Activated CD8-positive, alpha-beta memory T cell treated with anti-CD3 and anti-CD28 coated beads, Interleukin-2, amount 50 U/mL, for 1 hour (primary cell): Measurements from ENCODE around the gene OR6A2.
"Not testable (repeated sequence)": the region's sequence is repeated elsewhere in the genome, so short reads cannot be mapped to it uniquely, and the experiment has no call there.

Experiments
- DNase-seq: peaks from one replicate; pipeline ENCODE4 v3.0.0-alpha.2; 2020; ENCODE audit errors: extremely low read depth

OR6A2 gene

DNA sequence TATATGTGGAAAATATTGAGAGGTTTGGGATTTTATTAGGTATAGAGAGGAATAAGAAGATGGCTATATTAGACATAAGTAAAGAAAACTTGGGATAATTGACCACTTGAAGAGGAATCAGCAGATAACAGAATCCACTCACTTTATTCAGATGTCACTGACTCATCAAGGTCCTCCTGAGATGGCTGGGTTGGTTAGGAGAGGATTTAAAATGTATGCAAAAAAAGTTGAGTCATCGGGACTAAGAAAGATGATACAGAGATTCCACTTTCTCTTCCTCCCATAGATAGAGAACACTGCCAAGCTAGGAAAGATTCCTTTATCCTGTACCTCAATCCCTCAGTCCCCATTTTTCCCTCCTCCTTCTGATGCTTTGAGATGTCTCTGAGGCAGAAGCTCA, at the start of gene OR6A2:
OR6A2 (minus strand) TSS at position 288 of the 400 bp plus-strand sequence. CDS start 3,981 bp downstream, outside the sequence.
- DNase-seq: no peak

DNA sequence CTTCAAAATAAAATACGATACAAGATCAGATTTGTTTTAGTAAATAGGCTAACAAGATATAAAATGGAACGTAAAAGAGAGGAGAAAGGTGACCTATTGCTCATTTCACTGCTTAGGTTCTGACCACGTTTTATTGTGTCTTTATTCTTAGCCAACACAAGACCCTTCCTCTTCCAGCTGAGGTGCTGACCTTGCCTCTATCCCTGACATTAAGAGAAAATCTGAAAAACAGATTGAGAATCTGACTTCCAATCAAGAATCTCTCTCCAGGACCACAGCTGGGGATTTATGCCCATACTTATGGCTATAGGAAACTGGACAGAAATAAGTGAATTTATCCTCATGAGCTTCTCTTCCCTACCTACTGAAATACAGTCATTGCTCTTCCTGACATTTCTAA, 45.9 kb upstream of the OR6A2 start, which contains the start of gene OR10A5:
OR10A5 (plus strand) TSS at position 301 of the 400 bp plus-strand sequence; CDS start at position 301, 0 bp downstream.
- DNase-seq: no peak

DNA sequence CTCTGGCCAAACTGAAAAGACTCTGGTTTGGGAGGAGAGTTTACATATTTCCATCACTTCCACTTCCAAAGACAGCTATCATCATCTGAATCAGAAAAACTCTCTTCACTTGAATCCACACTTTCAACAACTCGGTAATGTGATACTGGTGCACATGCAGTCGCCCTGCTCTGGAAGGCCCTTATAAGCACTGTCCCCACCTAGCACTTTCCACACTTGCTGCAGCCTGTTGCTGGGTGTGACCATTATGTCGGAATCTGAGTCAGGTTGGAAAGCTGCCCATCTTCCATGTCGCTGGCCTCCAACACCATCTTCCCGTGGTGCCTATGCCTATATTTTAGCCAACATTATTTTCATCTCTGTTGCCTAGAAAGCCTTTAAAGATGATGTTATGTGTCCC, 44.9 kb upstream of the OR6A2 start:
- DNase-seq: no peak

GRCh38 chr11:6843670-6844069, 44.2 kb upstream of the OR6A2 start:
- no peak for DNase-seq

DNA sequence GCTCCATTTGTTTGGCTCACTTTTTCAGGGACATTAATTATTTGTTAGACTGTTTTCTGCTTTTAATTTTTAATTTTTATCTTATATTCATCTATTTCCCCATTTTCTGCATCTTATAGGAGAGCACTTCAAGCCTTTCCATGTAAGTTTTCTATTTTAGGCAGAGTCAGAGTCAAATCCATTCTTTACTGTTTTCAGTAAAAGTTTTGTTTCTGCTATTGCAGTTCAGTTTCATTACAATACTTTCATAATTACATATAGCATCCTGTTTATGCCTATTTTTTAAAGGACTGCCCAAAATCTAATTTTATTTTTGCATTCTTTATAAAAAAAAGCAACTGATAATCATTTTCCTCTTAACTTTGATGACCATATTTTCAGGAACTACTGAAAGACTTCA, 42.2 kb upstream of the OR6A2 start:
- DNase-seq: no peak

GRCh38 chr11:6834021-6834420, 34.5 kb upstream of the OR6A2 start:
- no peak for DNase-seq

DNA sequence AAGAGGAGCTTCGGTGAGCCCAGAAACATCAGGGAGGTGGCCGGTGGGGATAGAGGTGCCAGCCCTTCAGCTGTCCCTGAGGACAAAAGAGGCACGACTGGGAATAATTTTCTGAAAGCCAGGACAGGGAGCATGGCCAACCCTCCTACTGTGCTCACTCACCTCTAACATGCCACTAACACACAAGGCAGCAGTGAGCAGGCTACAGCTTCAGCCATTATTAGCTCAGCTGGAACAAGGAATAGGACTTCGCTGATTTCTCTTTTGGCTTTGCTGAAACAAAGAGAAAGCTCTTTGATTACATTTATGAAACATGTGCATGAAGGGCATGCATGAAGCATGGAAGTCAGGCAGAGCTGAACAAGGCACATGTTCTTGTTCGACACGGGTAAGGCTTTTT, 33.9 kb upstream of the OR6A2 start:
- no peak for DNase-seq

DNA sequence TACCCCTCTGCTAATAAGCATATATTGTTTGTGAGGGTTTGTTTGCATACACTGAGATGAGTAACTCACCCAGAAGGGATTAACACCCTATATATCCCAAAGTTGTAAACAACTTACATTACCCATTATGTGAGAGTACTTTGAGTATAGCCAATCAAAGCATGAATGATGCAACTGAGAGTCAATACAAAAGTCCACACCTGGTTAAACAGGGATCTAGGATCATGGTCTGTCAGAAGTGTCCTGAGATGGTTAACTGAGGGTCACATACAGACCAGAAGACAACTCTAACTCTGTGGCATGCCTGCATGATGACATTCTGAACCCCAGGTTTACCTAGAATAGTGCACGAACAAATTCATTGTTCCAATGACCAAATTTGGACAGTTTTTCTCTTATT, 28.6 kb upstream of the OR6A2 start:
- DNase-seq: no peak

- no peak for DNase-seq
Observed at GRCh38 chr11:6825231-6825744, 25.8 kb upstream of the OR6A2 start.

- DNase-seq: no peak
Observed at GRCh38 chr11:6824136-6824823, 24.8 kb upstream of the OR6A2 start.

- no peak for DNase-seq
Observed at GRCh38 chr11:6818967-6819366, 19.5 kb upstream of the OR6A2 start.

DNA sequence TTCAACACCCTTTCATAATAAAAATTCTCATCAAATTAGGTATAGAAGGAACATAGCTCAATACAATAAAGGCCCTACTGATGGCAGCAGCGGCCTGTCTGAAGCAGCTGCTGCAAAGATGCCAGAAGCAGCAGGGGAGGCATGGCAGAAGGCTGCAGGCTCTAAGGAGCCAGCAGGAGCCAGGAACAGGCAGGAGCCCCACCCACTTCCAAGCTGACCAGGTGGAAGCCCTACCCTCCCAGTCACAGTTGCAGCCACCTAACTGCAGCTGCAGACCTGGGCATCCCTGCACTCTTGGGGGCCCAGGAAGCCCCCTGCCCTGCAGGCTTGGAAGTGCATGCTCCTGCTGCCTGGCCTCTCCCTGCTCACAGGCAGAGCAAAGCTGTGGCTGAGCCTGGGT, 18.2 kb upstream of the OR6A2 start:
- DNase-seq: no peak

DNA sequence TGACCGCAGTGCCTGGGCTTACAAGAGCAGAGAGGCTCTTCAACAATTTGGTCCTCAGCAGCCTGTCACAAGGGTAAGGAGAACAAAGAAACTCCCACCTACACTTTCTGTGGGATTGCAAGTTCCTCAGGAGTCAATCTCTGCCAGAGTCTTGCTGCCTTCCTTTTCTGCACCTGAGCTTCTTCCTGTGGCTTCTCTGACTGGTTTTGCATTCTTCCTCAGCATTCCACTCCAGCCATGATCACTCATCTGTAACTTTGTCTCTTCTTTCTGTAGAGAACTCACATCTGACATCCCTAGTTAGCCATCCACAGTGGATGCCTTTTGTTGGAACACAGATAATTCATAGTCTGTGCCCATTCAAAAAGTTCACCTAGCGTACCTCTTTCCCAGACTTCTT, 14.2 kb upstream of the OR6A2 start:
- no peak for DNase-seq

- no peak for DNase-seq
Observed at GRCh38 chr11:6812390-6813005, 13.0 kb upstream of the OR6A2 start.

DNA sequence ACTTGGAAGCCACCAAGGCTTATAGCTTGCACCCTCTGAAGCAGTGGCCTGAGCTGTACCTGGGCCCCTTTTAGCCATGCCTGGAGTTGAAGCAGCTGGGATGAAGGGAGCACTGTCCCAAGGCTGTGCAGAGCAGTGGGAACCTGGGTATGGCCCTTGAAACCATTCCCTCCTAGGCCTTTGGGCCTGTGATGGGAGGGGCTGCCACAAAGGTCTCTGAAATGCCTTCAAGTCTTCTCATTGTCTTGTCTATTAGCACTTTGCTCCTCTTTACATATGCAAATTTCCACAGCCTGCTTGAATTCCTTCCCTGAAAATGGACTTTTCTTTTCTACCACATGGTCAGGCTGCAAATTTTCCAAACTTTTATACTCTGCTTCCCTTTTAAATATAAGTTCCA, 1.6 kb upstream of the OR6A2 start:
- DNase-seq: not testable (repeated sequence)

GRCh38 chr11:6794639-6795038, 4.8 kb downstream of the OR6A2 start:
- DNase-seq: no peak

GRCh38 chr11:6790546-6790945, 8.9 kb downstream of the OR6A2 start:
- no peak for DNase-seq

DNA sequence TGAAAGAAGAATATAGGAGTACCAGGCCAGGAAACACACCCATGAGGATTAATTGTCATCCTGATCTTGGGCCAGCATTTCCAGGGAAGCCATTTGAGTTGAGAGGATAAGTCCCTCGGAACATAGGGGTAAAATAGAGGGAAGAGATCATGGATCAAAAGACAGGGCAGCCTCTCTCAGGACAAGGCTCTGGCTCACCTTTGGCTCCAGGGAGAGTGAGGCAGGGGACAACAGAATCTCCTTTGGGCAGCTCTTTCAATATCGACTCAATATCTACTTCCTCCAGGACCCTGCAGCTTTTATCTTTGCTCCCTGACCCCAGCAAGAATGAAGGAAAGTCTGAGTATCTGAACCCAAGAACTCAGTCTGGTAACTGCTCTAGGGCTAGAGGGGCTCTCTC, 16.8 kb downstream of the OR6A2 start, which contains the start of gene OR2AG1:
OR2AG1 (plus strand) TSS at position 301 of the 400 bp plus-strand sequence. CDS start 2,018 bp downstream, outside the sequence.
- DNase-seq: no peak

DNA sequence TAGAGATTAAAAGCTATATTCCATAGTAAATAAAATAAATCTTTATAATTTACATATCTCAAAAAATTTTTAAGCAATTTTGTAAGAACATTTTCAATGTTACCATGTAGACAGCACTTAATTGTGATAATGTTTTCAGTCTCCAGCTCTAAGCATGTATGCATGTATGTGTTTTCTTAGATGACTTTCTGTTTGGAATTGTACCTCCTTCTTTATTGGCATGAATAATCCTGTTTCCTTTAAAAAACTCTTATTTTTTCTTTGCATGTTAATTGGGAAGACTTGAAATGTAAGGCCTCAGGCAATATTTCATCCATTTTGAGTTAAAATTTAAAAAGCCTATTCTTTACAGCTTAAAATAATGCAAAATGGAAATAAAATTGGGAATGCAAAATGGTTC, 18.7 kb downstream of the OR6A2 start:
- no peak for DNase-seq

- no peak for DNase-seq
Observed at GRCh38 chr11:6778518-6778917, 21.0 kb downstream of the OR6A2 start.

DNA sequence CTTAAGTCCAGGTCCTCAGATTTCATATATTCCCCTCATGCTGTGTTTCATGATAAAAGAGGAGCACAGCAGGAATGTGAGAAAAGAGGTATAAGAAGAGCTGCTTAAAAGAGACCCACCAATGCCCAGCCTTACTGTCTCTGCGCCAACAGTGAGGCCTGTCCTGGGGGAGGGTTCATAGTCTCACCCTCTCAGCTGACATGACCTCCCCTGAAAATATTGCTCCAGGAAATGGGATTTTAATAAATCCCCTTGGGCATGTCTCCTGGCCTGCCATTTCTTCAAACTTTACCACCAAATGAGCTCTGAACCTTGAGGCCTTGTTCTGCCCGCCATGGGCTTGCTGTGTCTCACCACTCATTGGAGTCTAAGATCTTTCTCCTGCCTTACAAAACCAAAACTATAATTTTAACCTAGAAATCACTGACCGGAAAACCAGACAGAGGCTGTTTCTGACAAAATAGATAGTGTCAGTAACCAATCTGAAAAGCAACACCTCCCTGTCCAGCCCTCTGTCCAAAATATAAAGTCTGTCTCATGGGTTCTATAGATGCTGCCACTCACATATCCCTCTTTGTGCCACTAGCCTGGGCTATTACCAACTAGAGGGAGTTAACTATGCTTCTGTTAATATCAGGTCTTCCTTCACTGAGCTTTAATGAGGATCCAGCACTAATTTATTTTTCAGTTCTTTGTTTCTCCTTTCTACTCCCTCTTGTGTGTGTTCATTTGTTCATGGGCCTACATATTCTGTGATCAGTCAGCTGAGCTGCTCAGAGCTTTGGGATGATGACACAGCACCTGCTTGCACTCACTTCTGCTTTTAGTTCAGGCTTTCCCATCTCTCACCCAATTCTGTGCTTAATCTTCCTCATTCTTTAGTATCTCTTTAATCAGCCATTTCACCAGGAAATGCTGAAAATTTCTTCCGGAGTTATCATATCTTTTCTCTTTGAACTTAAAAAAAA, 27.3 kb downstream of the OR6A2 start, which contains the start of gene OR2AG2:
OR2AG2 (minus strand) TSS at position 51 of the 968 bp plus-strand sequence. CDS start 3,019 bp downstream, outside the sequence.
- no peak for DNase-seq
